Endothelial cell of umbilical vein (primary cell): Measurements from ENCODE around the gene DAZAP2. TPM values are rescaled to one million over a fixed set of nuclear protein-coding genes. Genes with fewer than 3 reads are reported as not detected.
A peak's percentile ranks its signal among the peaks of the same experiment; 100 is the strongest.

Experiments used
- BruUV-seq: library from RNA; stranded (reverse); fragments of 400-500 nt; replicated peaks from 2 replicates; lab custom pipeline; 2021; lab: Mats Ljungman, UMichigan
- CTCF ChIA-PET: fragments of 300-600, 350-600 bp; sonication (Branson Sonifier 250); formaldehyde crosslinking; loops from one replicate; lab custom pipeline; 2021; ENCODE audit warnings: antibody characterized with exemption, inconsistent platforms; lab: Charles Lee
- POLR2A ChIA-PET: fragments of 300-600, 350-600 bp; sonication (Branson Sonifier 250); formaldehyde crosslinking; loops from one replicate; lab custom pipeline; 2021; ENCODE audit warnings: antibody characterized with exemption, inconsistent platforms; lab: Charles Lee
- DNase-seq: peaks from one replicate; pipeline ENCODE4 v3.0.0-alpha.2; 2011; ENCODE audit warnings: low read depth, low spot score
- FAIRE-seq: peaks from 2 replicates; lab custom pipeline; 2011; peaks lifted over from hg19 to GRCh38; lab: Jason Lieb, UNC
- H2AFZ ChIP-seq: 2 replicates; pipeline ENCODE4 v1.6.0; 2012; ENCODE audit warnings: low read depth, low read length, control low read depth, inconsistent platforms
- H3K27ac ChIP-seq: 2 replicates; pipeline ENCODE4 v1.5.1; 2011; ENCODE audit warnings: low read depth, mild to moderate bottlenecking, control low read depth, low read length, moderate library complexity; ENCODE audit not compliant: insufficient read depth
- H3K27me3 ChIP-seq, 2 experiments: 2 replicates each; pipeline versions ENCODE4 v1.6.0 to v1.6.1; 2011; ENCODE audit warnings: low read length in 2 of 2, mixed read lengths in 1 of 2; ENCODE audit not compliant: control insufficient read depth in 2 of 2, insufficient read depth in 2 of 2
- H3K36me3 ChIP-seq, 2 experiments: 2 replicates in 1 of 2; 3 replicates in 1 of 2; pipeline ENCODE4 v1.5.1; 2011; ENCODE audit warnings: low read length in 2 of 2, mild to moderate bottlenecking in 1 of 2, moderate library complexity in 1 of 2; ENCODE audit not compliant: control insufficient read depth in 2 of 2, insufficient read depth in 2 of 2; ENCODE audit errors: extremely low read depth in 1 of 2
- H3K4me1 ChIP-seq: 3 replicates; pipeline ENCODE4 v1.5.1; 2011; ENCODE audit warnings: mild to moderate bottlenecking, low read length; ENCODE audit not compliant: control insufficient read depth, insufficient read depth; ENCODE audit errors: extremely low read depth
- H3K4me2 ChIP-seq: 2 replicates; pipeline ENCODE4 v1.6.1; 2011; ENCODE audit warnings: low read length, control low read depth, mixed read lengths; ENCODE audit not compliant: insufficient read depth
- H3K4me3 ChIP-seq, 3 experiments: fragments of 200-600 bp in 1 of 3; sonication (generic), shearing (Covaris generic) in 1 of 3; replicated peaks in 1 of 3; 2 replicates each; pipeline ENCODE4 v1.5.1; 2011 to 2016; ENCODE audit warnings: control low read depth in 3 of 3, low read length in 3 of 3, mild to moderate bottlenecking in 2 of 3, inconsistent platforms in 1 of 3, low read depth in 1 of 3, moderate library complexity in 1 of 3; ENCODE audit not compliant: insufficient read depth in 1 of 3
- H3K79me2 ChIP-seq: 2 replicates; pipeline ENCODE4 v1.6.0; 2012; ENCODE audit warnings: low read length, inconsistent platforms; ENCODE audit not compliant: control insufficient read depth, insufficient read depth
- H3K9ac ChIP-seq: replicated peaks from 2 replicates; pipeline ENCODE3; 2011; ENCODE audit warnings: low read length, control low read depth; ENCODE audit not compliant: insufficient read depth; ENCODE audit errors: extremely low read depth
- H3K9me1 ChIP-seq: replicated peaks from 3 replicates; pipeline ENCODE4 v1.6.0; 2011; ENCODE audit warnings: mild to moderate bottlenecking, low read length; ENCODE audit not compliant: control insufficient read depth, insufficient read depth; ENCODE audit errors: extremely low read depth
- H3K9me3 ChIP-seq: replicated peaks from 2 replicates; pipeline ENCODE4 v1.5.1; 2012; ENCODE audit warnings: low read length, inconsistent platforms; ENCODE audit not compliant: control insufficient read depth, insufficient read depth
- H4K20me1 ChIP-seq: replicated peaks from 2 replicates; pipeline ENCODE3; 2011; ENCODE audit warnings: mild to moderate bottlenecking, low read length; ENCODE audit not compliant: control insufficient read depth, insufficient read depth; ENCODE audit errors: extremely low read depth
- CTCF ChIP-seq, 2 donors: IDR thresholded peaks; 1 replicate in 1 of 2; 2 replicates in 1 of 2; pipeline ENCODE4 v1.5.1; 2011; ENCODE audit warnings: low read length in 2 of 2, mild to moderate bottlenecking in 2 of 2, moderate library complexity in 2 of 2, control low read depth in 1 of 2, inconsistent platforms in 1 of 2, low read depth in 1 of 2; ENCODE audit not compliant: insufficient read depth in 1 of 2; ENCODE audit errors: extremely low read depth in 1 of 2
- EZH2 ChIP-seq: IDR thresholded peaks from 2 replicates; pipeline ENCODE4 v1.6.1; 2012; ENCODE audit warnings: borderline replicate concordance, low read depth, mild to moderate bottlenecking, moderate library complexity, low read length, inconsistent platforms; ENCODE audit not compliant: severe bottlenecking
- FOS ChIP-seq: IDR thresholded peaks from 2 replicates; pipeline ENCODE4 v1.6.1; 2011; ENCODE audit warnings: mild to moderate bottlenecking, low read length, moderate library complexity, borderline replicate concordance; ENCODE audit not compliant: insufficient read depth
- GATA2 ChIP-seq: IDR thresholded peaks from 2 replicates; pipeline ENCODE4 v1.7.0; 2011; ENCODE audit warnings: low read depth, mild to moderate bottlenecking, moderate library complexity, mixed read lengths, low read length; ENCODE audit not compliant: insufficient read length, insufficient read depth
- JUN ChIP-seq: IDR thresholded peaks from 2 replicates; pipeline ENCODE4 v1.6.1; 2011; ENCODE audit warnings: borderline replicate concordance, low read depth; ENCODE audit not compliant: insufficient read length, insufficient read depth
- MAX ChIP-seq: IDR thresholded peaks from 2 replicates; pipeline ENCODE4 v1.6.1; 2011; ENCODE audit not compliant: insufficient read depth, insufficient read length
- MYC ChIP-seq: IDR thresholded peaks from one replicate; pipeline ENCODE4 v1.6.1; 2011; ENCODE audit warnings: mild to moderate bottlenecking, low read depth, low read length
- POLR2A ChIP-seq: IDR thresholded peaks from 2 replicates; pipeline ENCODE4 v1.6.1; 2012; ENCODE audit warnings: low read depth, mild to moderate bottlenecking, control low read depth, low read length
- POLR2AphosphoS5 ChIP-seq: IDR thresholded peaks from 2 replicates; pipeline ENCODE4 v1.6.1; 2012; ENCODE audit warnings: low read depth, mild to moderate bottlenecking, control low read depth, low read length, moderate library complexity; ENCODE audit not compliant: insufficient read depth
- dilution Hi-C: fragments of 300-500 bp; cut with MboI; formaldehyde crosslinking; loops from one replicate; pipeline ENCODE4 v1.15.0; 2019; ENCODE audit warnings: low sequenced_read_pairs; ENCODE audit not compliant: extremely low pct_ligation_motif_present
- intact Hi-C: fragments of 100-400 bp; cut with micrococcal nuclease; formaldehyde crosslinking; loops from one replicate; pipeline ENCODE4 v1.10.0; 2022
- polyA plus RNA-seq, 4 experiments: library from polyadenylated mRNA; depleted of rRNA in 3 of 4; stranded (reverse) in 3 of 4; unstranded in 1 of 4; fragments of >200 nt; gene quantifications; 2 replicates each; pipeline versions ENCODE4 v1.2.1 to v1.2.3, GENCODE V29; 2011 to 2012; ENCODE audit warnings: missing spikeins in 1 of 4
- total RNA-seq: library from RNA; stranded (reverse); gene quantifications from 2 replicates; pipeline ENCODE4 v1.2.3, GENCODE V29; 2021

DAZAP2 gene
- total and polyA plus RNA-seq, 2 donors (not counting 3 experiments of a cell fraction or from before 2014, with no cell fraction given), result 177 to 497 TPM

- Histone ChIP-seq H3K36me3 (no peaks in the 10 kb centered on the region), H3K9ac (peak overlapping the region; percentile 85), H3K9me3 (no peaks in the 10 kb centered on the region), H3K4me2 (peak overlapping the region; percentile 84), H4K20me1 (no peaks in the 10 kb centered on the region), H3K27me3 (no peaks in the 10 kb centered on the region), H2AFZ (peak overlapping the region; percentile 82), H3K9me1 (no peaks in the 10 kb centered on the region), H3K4me3 (peak overlapping the region; percentile 64 to 89 (median 69)), H3K4me1 (peaks cover 16% of the 10 kb centered on the region), H3K79me2 (no peaks in the 10 kb centered on the region), H3K27ac (peak overlapping the region; percentile 70)
- no peak for TF ChIP-seq MYC
- TF ChIP-seq MAX, result no peak
- no peak for TF ChIP-seq CTCF (IDR thresholded peaks at IDR 0.05; ENCODE audit: extremely low read depth in 1 of 2, insufficient read depth in 1 of 2, low read depth in 1 of 2, low read length in 2 of 2)
- no peak for TF ChIP-seq GATA2
- TF ChIP-seq POLR2A, result no peak
- TF ChIP-seq FOS, result no peak
- TF ChIP-seq POLR2AphosphoS5, result no peak
- no peak for TF ChIP-seq JUN
- no peak for TF ChIP-seq EZH2
- no peak for FAIRE-seq
- peak; percentile 47 for DNase-seq
- POLR2A ChIA-PET, result interaction anchor here (0.6 to 1.6 kb wide), 5 partner anchors 27 to 135 kb away, joined by 3 to 12 read pairs (median 4); partner anchors contain the start of genes CSRNP2 and TFCP2
- no TSS peak for BruUV-seq
- CTCF ChIA-PET, result interaction anchor here (1.1 to 2.4 kb wide), 14 partner anchors 10 to 153 kb away, joined by 3 to 27 read pairs (median 5); partner anchors contain the start of genes DAZAP2 and SMAGP
- dilution Hi-C loops (no loop called here), intact Hi-C loops (loop anchor here (1.0 to 5.0 kb wide), 4 partner anchors 20 to 136 kb away; partner anchors contain the start of genes CSRNP2, DAZAP2 and SMAGP)
These were observed 19.9 kb upstream of the DAZAP2 start for GRCh38 chr12:51218607-51219161.
